ENCODE results near the gene HAGHL. TPM values are rescaled to one million over a fixed set of nuclear protein-coding genes. Genes with fewer than 3 reads are reported as not detected.

The HAGHL gene
- total RNA-seq, 1 experiment from 2014 or later, result 6.8 TPM

GRCh38 chr16:721765-722540 is 5.0 kb upstream of the HAGHL start:
- H3K36me3 Mint-ChIP-seq (ENCODE audit: insufficient read depth, unreplicated experiment), result peaks cover 6% of the 10 kb centered on the region

GRCh38 chr16:722835-723633 is 3.9 kb upstream of the HAGHL start:
- Mint-ChIP-seq H3K4me3 (ENCODE audit: unreplicated experiment) (peak overlapping the region; percentile 24), H3K9me3 (ENCODE audit: unreplicated experiment) (no peaks in the 10 kb centered on the region), H3K27ac (ENCODE audit: unreplicated experiment) (no peak overlapping the region), H3K36me3 (ENCODE audit: insufficient read depth, unreplicated experiment) (peaks cover 6% of the 10 kb centered on the region), H3K4me1 (ENCODE audit: low read depth, unreplicated experiment) (no peaks in the 10 kb centered on the region), H3K27me3 (ENCODE audit: insufficient read depth, unreplicated experiment) (no peaks in the 10 kb centered on the region)
- ChIA-PET CTCF (no interaction called here), POLR2A (no interaction called here)
- Histone ChIP-seq H3K9me3 (no peaks in the 10 kb centered on the region), H3K36me3 (ENCODE audit: control insufficient read depth, insufficient read depth, low read length) (no peaks in the 10 kb centered on the region), H3K4me1 (peaks cover 25% of the 10 kb centered on the region), H3K27me3 (replicated peaks; ENCODE audit: control insufficient read depth, insufficient read depth, low read length) (no peaks in the 10 kb centered on the region), H3K4me3 (ENCODE audit: low read depth, low read length) (no peak overlapping the region)
- intact Hi-C loops (cut with micrococcal nuclease; ENCODE audit: unreplicated experiment), result no loop called here
- BruUV-seq (replicated peaks), result no TSS peak
- no peak for TF ChIP-seq CTCF (IDR thresholded peaks at IDR 0.05; ENCODE audit: insufficient read depth in 1 of 2, low read depth in 1 of 2, low read length in 1 of 2, severe bottlenecking in 1 of 2, unreplicated experiment in 1 of 2)
- DNase-seq, result no peak

More at GRCh38 chr16:721765-722540, 5.0 kb upstream of the HAGHL start:
- Histone ChIP-seq H3K4me3 (ENCODE audit: low read depth, low read length) (peak overlapping the region; percentile 86), H3K4me1 (peaks cover 25% of the 10 kb centered on the region), H3K9me3 (no peaks in the 10 kb centered on the region), H3K27me3 (replicated peaks; ENCODE audit: control insufficient read depth, insufficient read depth, low read length) (no peaks in the 10 kb centered on the region), H3K36me3 (ENCODE audit: control insufficient read depth, insufficient read depth, low read length) (no peaks in the 10 kb centered on the region)
- no peaks in the 10 kb centered on the region for H3K27me3 Mint-ChIP-seq (ENCODE audit: insufficient read depth, unreplicated experiment)
- H3K27ac Mint-ChIP-seq (ENCODE audit: unreplicated experiment), result no peak overlapping the region
- ChIA-PET CTCF (interaction anchor here (0.6 to 1.7 kb wide), 2 partner anchors 9 to 66 kb away, joined by 4 to 13 read pairs; partner anchors contain the start of genes CHTF18 and RPUSD1), POLR2A (interaction anchor here (0.6 to 2.4 kb wide), 10 partner anchors 10 to 66 kb away, joined by 3 to 12 read pairs (median 4); partner anchors contain the start of genes CHTF18, CIAO3, FBXL16 and RHBDL1)
- TSS peak; percentile 43 for BruUV-seq (replicated peaks)
- H3K4me1 Mint-ChIP-seq (ENCODE audit: low read depth, unreplicated experiment), result no peaks in the 10 kb centered on the region
- H3K4me3 Mint-ChIP-seq (ENCODE audit: unreplicated experiment), result peak overlapping the region; percentile 16
- H3K9me3 Mint-ChIP-seq (ENCODE audit: unreplicated experiment), result no peaks in the 10 kb centered on the region
- DNase-seq, result no peak
- TF ChIP-seq CTCF (IDR thresholded peaks at IDR 0.05; ENCODE audit: insufficient read depth in 1 of 2, low read depth in 1 of 2, low read length in 1 of 2, severe bottlenecking in 1 of 2, unreplicated experiment in 1 of 2), result no peak
- intact Hi-C loops (cut with micrococcal nuclease; ENCODE audit: unreplicated experiment), result no loop called here

- CTCF ChIA-PET, result interaction anchor here (0.7 kb wide), 1 partner anchor 9 kb away, joined by 4 read pairs; no protein-coding TSS in a partner anchor
- no peaks in the 10 kb centered on the region for H3K9me3 ChIP-seq
- no TSS peak for BruUV-seq (replicated peaks)
- no peak for TF ChIP-seq CTCF (IDR thresholded peaks at IDR 0.05; ENCODE audit: insufficient read depth in 1 of 2, low read depth in 1 of 2, low read length in 1 of 2, severe bottlenecking in 1 of 2, unreplicated experiment in 1 of 2)
- no peaks in the 10 kb centered on the region for H3K4me1 Mint-ChIP-seq (ENCODE audit: low read depth, unreplicated experiment)
- no peak overlapping the region for H3K4me3 Mint-ChIP-seq (ENCODE audit: unreplicated experiment)
- H3K9me3 Mint-ChIP-seq (ENCODE audit: unreplicated experiment), result no peaks in the 10 kb centered on the region
- H3K36me3 ChIP-seq (ENCODE audit: control insufficient read depth, insufficient read depth, low read length), result no peaks in the 10 kb centered on the region
- intact Hi-C loops (cut with micrococcal nuclease; ENCODE audit: unreplicated experiment), result no loop called here
- H3K27me3 Mint-ChIP-seq (ENCODE audit: insufficient read depth, unreplicated experiment), result no peaks in the 10 kb centered on the region
- H3K27ac Mint-ChIP-seq (ENCODE audit: unreplicated experiment), result no peak overlapping the region
- H3K27me3 ChIP-seq (replicated peaks; ENCODE audit: control insufficient read depth, insufficient read depth, low read length), result no peaks in the 10 kb centered on the region
- no peak overlapping the region for H3K4me3 ChIP-seq (ENCODE audit: low read depth, low read length)
- H3K4me1 ChIP-seq, result peaks cover 24% of the 10 kb centered on the region
- DNase-seq, result no peak
- POLR2A ChIA-PET, result no interaction called here
- peaks cover 6% of the 10 kb centered on the region for H3K36me3 Mint-ChIP-seq (ENCODE audit: insufficient read depth, unreplicated experiment)
Measured at GRCh38 chr16:723695-724094, 3.2 kb upstream of the HAGHL start.
